ENCODE measurements around the gene PLEKHN1.

Gene PLEKHN1

GRCh38 chr1:960363-961131, 5.7 kb upstream of the PLEKHN1 start, which contains the start of gene KLHL17:
Gene KLHL17, plus strand, starts transcription at chr1:960584. Its CDS starts 110 bp downstream, at chr1:960694.
- no peak for TF ChIP-seq CTCF (IDR thresholded peaks at IDR 0.05; ENCODE audit: extremely low read depth, missing control alignments)
- peak; percentile 95 for DNase-seq (ENCODE audit: low spot score)

- no peak for TF ChIP-seq CTCF (IDR thresholded peaks at IDR 0.05; ENCODE audit: extremely low read depth, missing control alignments)
- DNase-seq (ENCODE audit: low spot score) = peak; percentile 75
Observed at GRCh38 chr1:961132-961669, 5.1 kb upstream of the PLEKHN1 start.

GRCh38 chr1:962381-963300, 3.6 kb upstream of the PLEKHN1 start:
- DNase-seq (ENCODE audit: low spot score) = no peak
- TF ChIP-seq CTCF (IDR thresholded peaks at IDR 0.05; ENCODE audit: extremely low read depth, missing control alignments) = no peak

GRCh38 chr1:963301-963651, 3.0 kb upstream of the PLEKHN1 start:
- no peak for TF ChIP-seq CTCF (IDR thresholded peaks at IDR 0.05; ENCODE audit: extremely low read depth, missing control alignments)
- DNase-seq (ENCODE audit: low spot score) = no peak

GRCh38 chr1:963746-964525, 2.3 kb upstream of the PLEKHN1 start:
- no peak for DNase-seq (ENCODE audit: low spot score)

More at GRCh38 chr1:963746-964525, 2.3 kb upstream of the PLEKHN1 start:
- no peak for TF ChIP-seq CTCF (IDR thresholded peaks at IDR 0.05; ENCODE audit: extremely low read depth, missing control alignments)
